ENCODE results near the gene MTARC1. TPM values are rescaled to one million over a fixed set of nuclear protein-coding genes. Genes with fewer than 3 reads are reported as not detected.

MTARC1 gene
- total and polyA plus RNA-seq, 9 of the 15 experiments (the other 6 are each of a cell fraction or from before 2014, with no cell fraction given): 0.07 to 0.14 (median 0.11) TPM; not detected in 6

DNA sequence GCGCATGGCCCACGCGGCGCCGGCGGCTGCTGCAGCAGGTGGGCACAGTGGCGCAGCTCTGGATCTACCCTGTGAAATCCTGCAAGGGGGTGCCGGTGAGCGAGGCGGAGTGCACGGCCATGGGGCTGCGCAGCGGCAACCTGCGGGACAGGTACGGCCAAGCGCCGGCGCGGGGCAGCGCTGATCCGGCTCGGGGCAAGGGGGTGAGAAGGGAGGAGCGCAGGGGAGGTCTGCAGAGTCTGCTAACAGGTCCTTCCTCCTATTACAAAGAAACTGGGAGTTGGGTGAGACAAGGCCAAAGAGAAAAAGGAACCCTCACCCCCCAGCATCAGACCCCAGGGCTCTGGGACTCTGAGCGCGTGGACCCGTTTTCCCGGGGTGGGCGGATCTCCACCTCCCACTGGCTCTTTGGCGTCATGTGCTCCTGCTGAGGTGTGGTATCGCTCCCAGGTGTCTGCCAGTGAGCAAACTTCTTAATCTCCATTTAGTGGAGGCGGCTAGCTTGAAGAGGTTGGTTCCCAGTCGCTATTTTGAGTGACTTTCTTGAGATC lies 431 bp downstream of the MTARC1 start:
- ATAC-seq (no peak), FAIRE-seq (no peak), DNase-seq (ENCODE audit: extremely low read depth in 1 of 4, low spot score in 3 of 4) (no peak)
- no peaks in the 10 kb centered on the region for H3K79me2 ChIP-seq (ENCODE audit: control insufficient read depth, insufficient read depth, low read length)
- TF ChIP-seq, protein P1, sequence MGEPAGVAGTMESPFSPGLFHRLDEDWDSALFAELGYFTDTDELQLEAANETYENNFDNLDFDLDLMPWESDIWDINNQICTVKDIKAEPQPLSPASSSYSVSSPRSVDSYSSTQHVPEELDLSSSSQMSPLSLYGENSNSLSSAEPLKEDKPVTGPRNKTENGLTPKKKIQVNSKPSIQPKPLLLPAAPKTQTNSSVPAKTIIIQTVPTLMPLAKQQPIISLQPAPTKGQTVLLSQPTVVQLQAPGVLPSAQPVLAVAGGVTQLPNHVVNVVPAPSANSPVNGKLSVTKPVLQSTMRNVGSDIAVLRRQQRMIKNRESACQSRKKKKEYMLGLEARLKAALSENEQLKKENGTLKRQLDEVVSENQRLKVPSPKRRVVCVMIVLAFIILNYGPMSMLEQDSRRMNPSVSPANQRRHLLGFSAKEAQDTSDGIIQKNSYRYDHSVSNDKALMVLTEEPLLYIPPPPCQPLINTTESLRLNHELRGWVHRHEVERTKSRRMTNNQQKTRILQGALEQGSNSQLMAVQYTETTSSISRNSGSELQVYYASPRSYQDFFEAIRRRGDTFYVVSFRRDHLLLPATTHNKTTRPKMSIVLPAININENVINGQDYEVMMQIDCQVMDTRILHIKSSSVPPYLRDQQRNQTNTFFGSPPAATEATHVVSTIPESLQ (CRISPR knock-in tag; IDR thresholded peaks at IDR 0.05): no peak
- TF ChIP-seq LARP7 (IDR thresholded peaks at IDR 0.05): no peak
- H3K9me3 ChIP-seq (replicated peaks; ENCODE audit: control insufficient read depth, insufficient read depth, low read depth, low read length): no peaks in the 10 kb centered on the region
- no peaks in the 10 kb centered on the region for H3K36me3 ChIP-seq (ENCODE audit: control insufficient read depth, insufficient read depth, low read length)
- in situ Hi-C loops (cut with MboI): no loop called here
- no peaks in the 10 kb centered on the region for H4K20me1 ChIP-seq (replicated peaks; ENCODE audit: control insufficient read depth, insufficient read depth, low read length)
- POLR2A ChIA-PET: no interaction called here
- H3K27ac ChIP-seq (ENCODE audit: extremely low read depth, low read depth, low read length): no peak overlapping the region
- CTCF ChIA-PET (ENCODE audit: low intra/inter-chr PET ratio): no interaction called here
- H3K4me2 ChIP-seq (ENCODE audit: insufficient read depth, low read length): no peak overlapping the region
- H2AFZ ChIP-seq (ENCODE audit: low read depth, low read length): no peak overlapping the region
- 38% methylated on average over 27 of the region's 32 CpGs for WGBS (ENCODE audit: insufficient coverage, low coverage, missing lambda C conversion rate)
- intact Hi-C loops (cut with micrococcal nuclease): no loop called here
- BruUV-seq (replicated peaks): no TSS peak
- H3K9me1 ChIP-seq (ENCODE audit: control insufficient read depth, insufficient read depth, low read length): no peaks in the 10 kb centered on the region
- no peak overlapping the region for H3K4me3 ChIP-seq
- H3K27me3 ChIP-seq (ENCODE audit: control insufficient read depth in 2 of 2, insufficient read depth in 2 of 2, low read length in 2 of 2): peaks cover 2 to 30% of the 10 kb centered on the region in 2 experiments; a peak in 3 of 5 replicates
- peaks cover 0 to 7% of the 10 kb centered on the region in 2 experiments; a peak in 1 of 5 replicates for H3K4me1 ChIP-seq (replicated peaks in 1 of 2; ENCODE audit: control insufficient read depth in 2 of 2, insufficient read depth in 2 of 2, low read length in 2 of 2)
- no peak overlapping the region for H3K9ac ChIP-seq (ENCODE audit: insufficient read depth in 1 of 2, low read depth in 2 of 2, low read length in 2 of 2)

DNA sequence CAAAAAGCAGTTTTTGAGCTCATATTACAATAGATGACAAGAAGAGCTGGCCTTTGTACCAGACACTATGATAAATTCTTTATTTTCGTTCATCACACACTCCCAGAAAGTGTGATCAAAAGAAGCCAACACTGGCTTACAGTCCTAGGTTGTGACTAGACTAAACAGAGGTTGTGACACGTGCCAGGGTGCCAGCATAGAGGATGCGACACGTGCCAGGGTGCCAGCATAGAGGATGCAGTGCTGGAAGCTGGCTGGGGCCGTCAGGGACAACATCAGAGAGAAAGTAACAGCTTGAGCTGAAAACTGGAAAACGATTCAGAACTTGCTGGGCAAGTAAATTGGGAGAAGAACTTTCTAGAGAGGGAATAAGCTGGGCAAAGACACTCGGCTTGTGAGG lies 2.2 kb downstream of the MTARC1 start:
- CTCF ChIA-PET (ENCODE audit: low intra/inter-chr PET ratio): interaction anchor here (0.7 kb wide), 1 partner anchor 103 kb away, joined by 4 read pairs; no protein-coding TSS in a partner anchor
- no peaks in the 10 kb centered on the region for H3K9me1 ChIP-seq (ENCODE audit: control insufficient read depth, insufficient read depth, low read length)
- intact Hi-C loops (cut with micrococcal nuclease) (no loop called here), in situ Hi-C loops (cut with MboI) (no loop called here)
- FAIRE-seq (no peak), ATAC-seq (no peak), DNase-seq (ENCODE audit: extremely low read depth in 1 of 4, low spot score in 3 of 4) (no peak)
- no peak overlapping the region for H2AFZ ChIP-seq (ENCODE audit: low read depth, low read length)
- H3K27me3 ChIP-seq (ENCODE audit: control insufficient read depth in 2 of 2, insufficient read depth in 2 of 2, low read length in 2 of 2): peaks cover 2 to 30% of the 10 kb centered on the region in 2 experiments; a peak in 3 of 5 replicates
- peaks cover 0 to 7% of the 10 kb centered on the region in 2 experiments; a peak in 1 of 5 replicates for H3K4me1 ChIP-seq (replicated peaks in 1 of 2; ENCODE audit: control insufficient read depth in 2 of 2, insufficient read depth in 2 of 2, low read length in 2 of 2)
- WGBS (ENCODE audit: insufficient coverage, low coverage, missing lambda C conversion rate): 0% methylated on average over 7 of the region's 7 CpGs
- H3K27ac ChIP-seq (ENCODE audit: extremely low read depth, low read depth, low read length): no peak overlapping the region
- no peak overlapping the region for H3K9ac ChIP-seq (ENCODE audit: insufficient read depth in 1 of 2, low read depth in 2 of 2, low read length in 2 of 2)
- POLR2A ChIA-PET: interaction anchor here (0.6 to 1.4 kb wide), 4 partner anchors 10 to 77 kb away, joined by 3 to 4 read pairs (median 4); no protein-coding TSS in a partner anchor
- no peaks in the 10 kb centered on the region for H3K36me3 ChIP-seq (ENCODE audit: control insufficient read depth, insufficient read depth, low read length)
- no TSS peak for BruUV-seq (replicated peaks)
- no peaks in the 10 kb centered on the region for H3K9me3 ChIP-seq (replicated peaks; ENCODE audit: control insufficient read depth, insufficient read depth, low read depth, low read length)
- H3K4me3 ChIP-seq: no peak overlapping the region
- H4K20me1 ChIP-seq (replicated peaks; ENCODE audit: control insufficient read depth, insufficient read depth, low read length): no peaks in the 10 kb centered on the region
- no peak overlapping the region for H3K4me2 ChIP-seq (ENCODE audit: insufficient read depth, low read length)
- H3K79me2 ChIP-seq (ENCODE audit: control insufficient read depth, insufficient read depth, low read length): no peaks in the 10 kb centered on the region
- TF ChIP-seq ZC3H8 (IDR thresholded peaks at IDR 0.05) (no peak), FOXK1 (CRISPR knock-in tag; IDR thresholded peaks at IDR 0.05; ENCODE audit: borderline replicate concordance) (no peak), HCFC1 (IDR thresholded peaks at IDR 0.05; ENCODE audit: low read depth, low read length) (no peak), KDM4B (IDR thresholded peaks at IDR 0.05; ENCODE audit: borderline replicate concordance in 2 of 2, low read depth in 1 of 2) (no peak), MYBL2 (IDR thresholded peaks at IDR 0.05; ENCODE audit: low read depth) (no peak), MYBL2 (CRISPR knock-in tag; IDR thresholded peaks at IDR 0.05; ENCODE audit: borderline replicate concordance) (no peak)
